Measurements from ENCODE around the gene GAS7. TPM values are rescaled to one million over a fixed set of nuclear protein-coding genes. Genes with fewer than 3 reads are reported as not detected.

GAS7 gene
- total RNA-seq, 2 donors from 2014 or later = 69.0 to 70.8 TPM

DNA sequence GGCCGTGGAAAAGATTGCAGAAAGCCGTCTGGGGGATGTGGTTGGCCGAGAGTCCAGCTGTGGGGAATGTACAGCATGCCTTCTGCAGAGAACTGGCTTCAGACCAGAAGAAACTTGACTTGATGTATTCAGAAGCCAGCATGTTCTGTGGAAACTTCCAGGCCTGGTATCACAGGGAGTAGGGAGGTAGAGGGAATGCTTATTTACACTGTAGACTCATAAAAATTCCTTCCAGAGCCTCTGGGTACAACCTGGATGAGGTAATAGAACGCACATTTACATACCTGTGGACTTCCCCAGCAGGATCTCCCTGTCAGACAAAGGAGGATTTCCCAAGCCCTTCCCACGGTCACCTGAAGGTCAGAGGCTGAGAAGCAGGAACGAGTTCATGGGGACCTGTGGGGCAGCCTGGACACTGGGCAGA, 11.8 kb upstream of the GAS7 start:
- no peak for TF ChIP-seq CTCF (IDR thresholded peaks at IDR 0.05)
- H3K4me3 ChIP-seq = no peak overlapping the region
- no peak for DNase-seq (ENCODE audit: low spot score)
- H3K27me3 ChIP-seq (replicated peaks; ENCODE audit: insufficient read depth) = no peaks in the 10 kb centered on the region
- H3K27ac ChIP-seq = no peak overlapping the region
- no peak for ATAC-seq (ENCODE audit: insufficient number of reproducible peaks, low FRiP score, low read depth)
- no peaks in the 10 kb centered on the region for H3K9me3 ChIP-seq
- H3K36me3 ChIP-seq = no peaks in the 10 kb centered on the region
- H3K4me1 ChIP-seq (ENCODE audit: control insufficient read depth in 1 of 2, low read depth in 2 of 2) = peaks cover 0 to 12% of the 10 kb centered on the region in 2 donors

GRCh38 chr17:10208604-10209193, 10.3 kb upstream of the GAS7 start:
- Histone ChIP-seq H3K4me3 (no peak overlapping the region), H3K9me3 (no peaks in the 10 kb centered on the region), H3K36me3 (no peaks in the 10 kb centered on the region), H3K27ac (no peak overlapping the region), H3K4me1 (ENCODE audit: control insufficient read depth in 1 of 2, low read depth in 2 of 2) (peaks cover 0 to 12% of the 10 kb centered on the region in 2 donors), H3K27me3 (replicated peaks; ENCODE audit: insufficient read depth) (no peaks in the 10 kb centered on the region)
- DNase-seq (ENCODE audit: low spot score) (no peak), ATAC-seq (ENCODE audit: insufficient number of reproducible peaks, low FRiP score, low read depth) (no peak)
- no peak for TF ChIP-seq CTCF (IDR thresholded peaks at IDR 0.05)

DNA sequence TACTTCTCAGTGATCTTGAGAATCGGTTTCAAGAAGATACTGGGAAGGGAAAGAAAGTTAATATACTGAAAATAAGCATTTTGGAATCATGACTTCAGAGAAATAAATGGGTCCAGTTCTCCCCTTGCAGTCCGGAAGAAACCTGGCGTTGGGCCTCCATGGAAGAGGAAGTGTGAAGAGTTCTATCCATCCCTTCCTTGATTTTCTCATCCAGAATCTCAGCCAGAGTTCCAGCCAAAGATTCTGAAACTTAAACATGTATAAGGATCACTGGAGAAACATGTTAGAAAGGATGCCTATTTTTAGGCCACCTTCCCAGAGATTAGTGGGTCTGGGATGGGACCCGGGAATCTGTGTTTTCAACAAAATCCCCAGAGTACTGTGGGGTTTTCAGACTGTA, 8.7 kb upstream of the GAS7 start:
- no peak for ATAC-seq (ENCODE audit: insufficient number of reproducible peaks, low FRiP score, low read depth)
- Histone ChIP-seq H3K27me3 (replicated peaks; ENCODE audit: insufficient read depth) (no peaks in the 10 kb centered on the region), H3K4me1 (ENCODE audit: control insufficient read depth in 1 of 2, low read depth in 2 of 2) (peaks cover 0 to 12% of the 10 kb centered on the region in 2 donors), H3K4me3 (no peak overlapping the region), H3K27ac (no peak overlapping the region), H3K9me3 (no peaks in the 10 kb centered on the region), H3K36me3 (no peaks in the 10 kb centered on the region)
- TF ChIP-seq CTCF (IDR thresholded peaks at IDR 0.05) = no peak
- no peak for DNase-seq (ENCODE audit: low spot score)

GRCh38 chr17:10205549-10206185, 7.3 kb upstream of the GAS7 start:
- Histone ChIP-seq H3K4me3 (no peak overlapping the region), H3K27ac (no peak overlapping the region), H3K4me1 (ENCODE audit: control insufficient read depth in 1 of 2, low read depth in 2 of 2) (peaks cover 0 to 12% of the 10 kb centered on the region in 2 donors), H3K36me3 (no peaks in the 10 kb centered on the region), H3K27me3 (replicated peaks; ENCODE audit: insufficient read depth) (no peaks in the 10 kb centered on the region), H3K9me3 (no peaks in the 10 kb centered on the region)
- ATAC-seq (ENCODE audit: insufficient number of reproducible peaks, low FRiP score, low read depth) = no peak
- DNase-seq (ENCODE audit: low spot score) = no peak
- TF ChIP-seq CTCF (IDR thresholded peaks at IDR 0.05) = no peak

DNA sequence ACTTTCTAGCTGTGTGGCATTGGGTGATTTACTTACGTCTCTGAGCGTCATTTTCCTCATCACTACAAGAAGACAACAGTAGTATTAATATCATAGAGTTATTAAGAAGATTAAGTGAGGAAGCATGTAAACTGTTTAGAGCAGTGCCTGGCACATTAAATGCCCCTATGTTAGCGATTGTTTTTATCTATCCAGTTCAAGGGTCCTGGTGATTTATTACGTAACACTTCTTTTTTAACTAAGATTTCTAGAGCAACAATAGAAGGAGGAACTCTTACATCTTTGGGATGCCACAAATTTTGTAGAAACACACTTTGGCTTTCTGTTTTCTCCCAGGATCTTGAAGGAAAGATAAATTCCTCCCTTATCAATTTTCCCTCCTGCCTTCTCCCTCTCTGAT, 3.3 kb upstream of the GAS7 start:
- Histone ChIP-seq H3K27ac (no peak overlapping the region), H3K36me3 (no peaks in the 10 kb centered on the region), H3K27me3 (replicated peaks; ENCODE audit: insufficient read depth) (no peaks in the 10 kb centered on the region), H3K4me3 (no peak overlapping the region), H3K4me1 (ENCODE audit: control insufficient read depth in 1 of 2, low read depth in 2 of 2) (peaks cover 0 to 13% of the 10 kb centered on the region in 2 donors), H3K9me3 (no peaks in the 10 kb centered on the region)
- no peak for TF ChIP-seq CTCF (IDR thresholded peaks at IDR 0.05)
- DNase-seq (ENCODE audit: low spot score) (no peak), ATAC-seq (ENCODE audit: insufficient number of reproducible peaks, low FRiP score, low read depth) (no peak)

Measured in thoracic aorta (tissue), 2 donors.